GM21576 (cell line): ENCODE measurements around the gene NUP93.
"Not testable (repeated sequence)": the region's sequence is repeated elsewhere in the genome, so short reads cannot be mapped to it uniquely, and the experiment has no call there.

Experiments
- ATAC-seq: cut with Tn5 transposase; IDR thresholded peaks from one replicate; pipeline ENCODE4 v1.9.1; 2021; ENCODE audit warnings: mild to moderate bottlenecking, moderate library complexity; ENCODE audit not compliant: unreplicated experiment

The NUP93 gene

GRCh38 chr16:56810954-56811353, 81.0 kb downstream of the NUP93 start:
- no peak for ATAC-seq

- not testable (repeated sequence) for ATAC-seq
Measured at GRCh38 chr16:56811602-56812001, 81.7 kb downstream of the NUP93 start.

- ATAC-seq = no peak
Measured at GRCh38 chr16:56812884-56813283, 83.0 kb downstream of the NUP93 start.

GRCh38 chr16:56814537-56815432, 84.9 kb downstream of the NUP93 start:
- ATAC-seq = no peak

- ATAC-seq = no peak
Measured at GRCh38 chr16:56815721-56816120, 85.8 kb downstream of the NUP93 start.

GRCh38 chr16:56817056-56817455, 87.1 kb downstream of the NUP93 start:
- ATAC-seq = no peak

GRCh38 chr16:56817938-56818337, 88.0 kb downstream of the NUP93 start:
- no peak for ATAC-seq

GRCh38 chr16:56823081-56823733, 93.3 kb downstream of the NUP93 start:
- no peak for ATAC-seq

GRCh38 chr16:56824331-56824730, 94.4 kb downstream of the NUP93 start:
- no peak for ATAC-seq

GRCh38 chr16:56824804-56825203, 94.9 kb downstream of the NUP93 start:
- ATAC-seq = no peak

- no peak for ATAC-seq
Measured at GRCh38 chr16:56825826-56826225, 95.9 kb downstream of the NUP93 start.

- no peak for ATAC-seq
Measured at GRCh38 chr16:56828647-56829046, 98.7 kb downstream of the NUP93 start.

- ATAC-seq = no peak
Measured at GRCh38 chr16:56830669-56831068, 100.7 kb downstream of the NUP93 start.

- ATAC-seq = no peak
Measured at GRCh38 chr16:56832768-56833167, 102.8 kb downstream of the NUP93 start.

- no peak for ATAC-seq
Measured at GRCh38 chr16:56833243-56833970, 103.5 kb downstream of the NUP93 start.

GRCh38 chr16:56835320-56835719, 105.4 kb downstream of the NUP93 start:
- ATAC-seq = no peak

GRCh38 chr16:56836410-56837230, 106.7 kb downstream of the NUP93 start:
- no peak for ATAC-seq

GRCh38 chr16:56838622-56839337, 108.9 kb downstream of the NUP93 start:
- ATAC-seq = no peak

GRCh38 chr16:56841233-56841632, 111.3 kb downstream of the NUP93 start:
- no peak for ATAC-seq

- no peak for ATAC-seq
Measured at GRCh38 chr16:56841659-56842058, 111.7 kb downstream of the NUP93 start.
